ENCODE data around the gene ARHGAP15. TPM values are rescaled to one million over a fixed set of nuclear protein-coding genes. Genes with fewer than 3 reads are reported as not detected.

ARHGAP15 gene
- total RNA-seq, 1 experiment from 2014 or later, result 0.42 TPM

- TF ChIP-seq YY1 (IDR thresholded peaks at IDR 0.05; ENCODE audit: extremely low read depth, insufficient replicate concordance, low read depth, low read length) (no peak), EZH2phosphoT487 (IDR thresholded peaks at IDR 0.05; ENCODE audit: borderline replicate concordance) (no peak), SP1 (IDR thresholded peaks at IDR 0.05; ENCODE audit: low read depth) (no peak), FOSL1 (IDR thresholded peaks at IDR 0.05; ENCODE audit: low read depth) (no peak), POLR2A (IDR thresholded peaks at IDR 0.05; ENCODE audit: borderline replicate concordance, extremely low read depth, insufficient read depth, insufficient read length) (no peak), RAD21 (IDR thresholded peaks at IDR 0.05; ENCODE audit: low read depth) (no peak), JUND (IDR thresholded peaks at IDR 0.05) (no peak), EZH2 (IDR thresholded peaks at IDR 0.05) (no peak)
- TF ChIP-seq, protein P1, sequence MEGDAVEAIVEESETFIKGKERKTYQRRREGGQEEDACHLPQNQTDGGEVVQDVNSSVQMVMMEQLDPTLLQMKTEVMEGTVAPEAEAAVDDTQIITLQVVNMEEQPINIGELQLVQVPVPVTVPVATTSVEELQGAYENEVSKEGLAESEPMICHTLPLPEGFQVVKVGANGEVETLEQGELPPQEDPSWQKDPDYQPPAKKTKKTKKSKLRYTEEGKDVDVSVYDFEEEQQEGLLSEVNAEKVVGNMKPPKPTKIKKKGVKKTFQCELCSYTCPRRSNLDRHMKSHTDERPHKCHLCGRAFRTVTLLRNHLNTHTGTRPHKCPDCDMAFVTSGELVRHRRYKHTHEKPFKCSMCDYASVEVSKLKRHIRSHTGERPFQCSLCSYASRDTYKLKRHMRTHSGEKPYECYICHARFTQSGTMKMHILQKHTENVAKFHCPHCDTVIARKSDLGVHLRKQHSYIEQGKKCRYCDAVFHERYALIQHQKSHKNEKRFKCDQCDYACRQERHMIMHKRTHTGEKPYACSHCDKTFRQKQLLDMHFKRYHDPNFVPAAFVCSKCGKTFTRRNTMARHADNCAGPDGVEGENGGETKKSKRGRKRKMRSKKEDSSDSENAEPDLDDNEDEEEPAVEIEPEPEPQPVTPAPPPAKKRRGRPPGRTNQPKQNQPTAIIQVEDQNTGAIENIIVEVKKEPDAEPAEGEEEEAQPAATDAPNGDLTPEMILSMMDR (IDR thresholded peaks at IDR 0.05 in 2 of 3, conservative IDR thresholded peaks at IDR 0.05 in 1 of 3; ENCODE audit: borderline replicate concordance in 1 of 3, insufficient read depth in 1 of 3, low read depth in 2 of 3, low read length in 2 of 3), result no peak
- intact Hi-C loops (cut with micrococcal nuclease), result no loop called here
- no TSS peak for BruUV-seq (replicated peaks)
- H3K4me1 ChIP-seq (ENCODE audit: control insufficient read depth in 1 of 2, insufficient read depth in 2 of 2, low read length in 2 of 2), result peaks cover 0 to 4% of the 10 kb centered on the region in 2 experiments; a peak in 1 of 4 replicates
- no peak overlapping the region for H3K4me3 ChIP-seq (replicated peaks in 1 of 2; ENCODE audit: low read depth in 1 of 2, low read length in 2 of 2)
- H3K9me2 ChIP-seq (ENCODE audit: insufficient read depth), result no peaks in the 10 kb centered on the region
- no peak overlapping the region for H2AFZ ChIP-seq (ENCODE audit: low read depth, low read length, poor library complexity, severe bottlenecking)
- no peak overlapping the region for H3K4me2 ChIP-seq (ENCODE audit: low read length)
- H3K79me2 ChIP-seq (ENCODE audit: insufficient read depth, low read length), result no peaks in the 10 kb centered on the region
- ATAC-seq (no peak), DNase-seq (ENCODE audit: low read depth, low spot score) (no peak)
- POLR2A ChIA-PET, result no interaction called here
- no peak overlapping the region for H3K9ac ChIP-seq (ENCODE audit: low read length)
- H3K27me3 ChIP-seq (ENCODE audit: insufficient read depth, low read length), result no peaks in the 10 kb centered on the region; the same call in 1 of the 2 replicates
- CTCF ChIA-PET, result no interaction called here
- RAD21 ChIA-PET (ENCODE audit: low non-redundant PET in 1 of 2, low total read pairs in 2 of 2, uncharacterized antibody in 2 of 2, unreplicated experiment in 2 of 2), result no interaction called here
- H3K9me3 ChIP-seq (ENCODE audit: control insufficient read depth in 1 of 2, insufficient read depth in 1 of 2, low read depth in 1 of 2, low read length in 2 of 2), result no peaks in the 10 kb centered on the region
- no peaks in the 10 kb centered on the region for H3K36me3 ChIP-seq (ENCODE audit: control insufficient read depth in 1 of 2, insufficient read depth in 2 of 2, low read length in 2 of 2)
- H3K27ac ChIP-seq (ENCODE audit: low read depth, low read length), result no peak overlapping the region
- no peaks in the 10 kb centered on the region for H4K20me1 ChIP-seq (ENCODE audit: insufficient read depth)
Observed at GRCh38 chr2:143398781-143399180, 269.6 kb downstream of the ARHGAP15 start.

DNA sequence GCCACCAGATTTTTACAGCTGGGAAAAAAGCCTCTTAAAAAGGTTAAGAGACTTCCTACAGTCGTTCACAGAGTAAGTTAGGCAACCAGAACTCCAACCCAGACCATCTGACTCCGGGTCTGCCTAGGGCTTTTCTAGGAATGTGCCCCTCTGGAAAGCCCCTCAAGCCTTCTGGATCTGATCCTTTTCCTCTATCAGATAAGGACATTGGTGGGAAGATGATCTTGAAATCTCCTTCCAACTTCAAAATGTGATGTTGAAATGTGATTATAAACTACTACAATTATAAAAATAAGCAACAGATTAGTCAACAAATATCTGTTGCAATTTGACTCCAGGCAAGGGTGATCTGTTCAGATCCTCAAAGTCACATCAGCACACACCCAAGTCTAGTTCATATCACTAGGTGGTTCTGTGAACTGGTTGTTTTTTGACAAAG is 270.4 kb downstream of the ARHGAP15 start:
- BruUV-seq (replicated peaks), result no TSS peak
- intact Hi-C loops (cut with micrococcal nuclease), result no loop called here
- no peak for TF ChIP-seq CEBPB (IDR thresholded peaks at IDR 0.05; ENCODE audit: low read depth)
- TF ChIP-seq FOSL1 (IDR thresholded peaks at IDR 0.05; ENCODE audit: low read depth), result no peak
- TF ChIP-seq TCF7L2 (IDR thresholded peaks at IDR 0.05; ENCODE audit: borderline replicate concordance, extremely low read depth, insufficient read depth, insufficient read length), result no peak
- no peak for TF ChIP-seq SP1 (IDR thresholded peaks at IDR 0.05; ENCODE audit: low read depth)
- TF ChIP-seq, protein P2, sequence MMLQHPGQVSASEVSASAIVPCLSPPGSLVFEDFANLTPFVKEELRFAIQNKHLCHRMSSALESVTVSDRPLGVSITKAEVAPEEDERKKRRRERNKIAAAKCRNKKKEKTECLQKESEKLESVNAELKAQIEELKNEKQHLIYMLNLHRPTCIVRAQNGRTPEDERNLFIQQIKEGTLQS (IDR thresholded peaks at IDR 0.05), result no peak
- TF ChIP-seq SIN3A (IDR thresholded peaks at IDR 0.05; ENCODE audit: low read depth), result no peak
- TF ChIP-seq MAX (IDR thresholded peaks at IDR 0.05), result no peak
- no peak for TF ChIP-seq ELF1 (IDR thresholded peaks at IDR 0.05; ENCODE audit: borderline replicate concordance, low read depth)
- TF ChIP-seq, protein P1 (IDR thresholded peaks at IDR 0.05 in 2 of 3, conservative IDR thresholded peaks at IDR 0.05 in 1 of 3; ENCODE audit: borderline replicate concordance in 1 of 3, insufficient read depth in 1 of 3, low read depth in 2 of 3, low read length in 2 of 3), result no peak
- TF ChIP-seq EGR1 (IDR thresholded peaks at IDR 0.05; ENCODE audit: low read depth), result no peak
- H3K4me2 ChIP-seq (ENCODE audit: low read length), result no peak overlapping the region
- no peaks in the 10 kb centered on the region for H3K9me3 ChIP-seq (ENCODE audit: control insufficient read depth in 1 of 2, insufficient read depth in 1 of 2, low read depth in 1 of 2, low read length in 2 of 2)
- H4K20me1 ChIP-seq (ENCODE audit: insufficient read depth), result no peaks in the 10 kb centered on the region
- ChIA-PET CTCF (no interaction called here), RAD21 (ENCODE audit: low non-redundant PET in 1 of 2, low total read pairs in 2 of 2, uncharacterized antibody in 2 of 2, unreplicated experiment in 2 of 2) (no interaction called here), POLR2A (no interaction called here)
- peaks cover 0 to 4% of the 10 kb centered on the region in 2 experiments; a peak in 1 of 4 replicates for H3K4me1 ChIP-seq (ENCODE audit: control insufficient read depth in 1 of 2, insufficient read depth in 2 of 2, low read length in 2 of 2)
- H3K4me3 ChIP-seq (replicated peaks in 1 of 2; ENCODE audit: low read depth in 1 of 2, low read length in 2 of 2), result no peak overlapping the region
- H2AFZ ChIP-seq (ENCODE audit: low read depth, low read length, poor library complexity, severe bottlenecking), result no peak overlapping the region
- no peaks in the 10 kb centered on the region for H3K9me2 ChIP-seq (ENCODE audit: insufficient read depth)
- no peak overlapping the region for H3K9ac ChIP-seq (ENCODE audit: low read length)
- H3K36me3 ChIP-seq (ENCODE audit: control insufficient read depth in 1 of 2, insufficient read depth in 2 of 2, low read length in 2 of 2), result no peaks in the 10 kb centered on the region
- no peak overlapping the region for H3K27ac ChIP-seq (ENCODE audit: low read depth, low read length)
- ATAC-seq, result no peak
- H3K79me2 ChIP-seq (ENCODE audit: insufficient read depth, low read length), result no peaks in the 10 kb centered on the region
- DNase-seq (ENCODE audit: low read depth, low spot score), result no peak
- no peaks in the 10 kb centered on the region; the same call in 1 of the 2 replicates for H3K27me3 ChIP-seq (ENCODE audit: insufficient read depth, low read length)
